ENCODE results near the gene CCNDBP1.

- no peak for TF ChIP-seq CTCF (conservative IDR thresholded peaks at IDR 0.05)
- no peak for TF ChIP-seq ZFX (IDR thresholded peaks at IDR 0.05)
Measured at GRCh38 chr15:43169888-43170287, 15.3 kb upstream of the CCNDBP1 start.
